K562 (cell line): ENCODE measurements around the gene ATAD2B. TPM values are rescaled to one million over a fixed set of nuclear protein-coding genes. Genes with fewer than 3 reads are reported as not detected.

ENCODE experiments used
- ATAC-seq: fragments of 200-7000 bp; cut with Tn5 transposase; 3 replicates; pipeline ENCODE4 v1.9.1; 2020; ENCODE audit warnings: moderate library complexity
- BruUV-seq: library from RNA; stranded (reverse); fragments of 400-500 nt; replicated peaks from 2 replicates; lab custom pipeline; 2021; lab: Mats Ljungman, UMichigan
- CTCF ChIA-PET: fragments of 300-600 bp; formaldehyde crosslinking; extraction: SDS; loops from one replicate; lab custom pipeline; 2021; ENCODE audit warnings: low intra/inter-chr PET ratio; lab: Yijun Ruan, JAX
- POLR2A ChIA-PET: fragments of 300-600, 350-650 bp; sonication (Branson Sonifier 250); formaldehyde crosslinking; extraction: SDS; loops from one replicate; lab custom pipeline; 2021; ENCODE audit warnings: antibody characterized with exemption, inconsistent platforms; lab: Yijun Ruan, JAX
- DNase-seq, 4 experiments: peaks; one replicate each; pipeline versions ENCODE4 v3.0.0 to v3.0.0-alpha.2; 2011 to 2018; ENCODE audit warnings: low spot score in 3 of 4, mixed read lengths in 3 of 4; ENCODE audit errors: extremely low read depth in 1 of 4
- FAIRE-seq: peaks from 2 replicates; lab custom pipeline; 2011; peaks lifted over from hg19 to GRCh38; lab: Jason Lieb, UNC
- H2AFZ ChIP-seq: 2 replicates; pipeline ENCODE4 v1.6.0; 2011; ENCODE audit warnings: low read depth, low read length, control low read depth, inconsistent platforms
- H3K27ac ChIP-seq: fragments of 200-600 bp; 3 replicates; pipeline ENCODE4 v1.8.0; 2011; ENCODE audit warnings: low read depth, mild to moderate bottlenecking, control low read depth, inconsistent platforms, low read length, moderate library complexity, mixed read lengths; ENCODE audit errors: extremely low read depth
- H3K27me3 ChIP-seq, 2 experiments: fragments of 300-600 bp in 1 of 2; 2 replicates in 1 of 2; 3 replicates in 1 of 2; pipeline versions ENCODE4 v1.6.0 to v1.8.0; 2011; ENCODE audit warnings: inconsistent platforms in 2 of 2, low read length in 2 of 2, mild to moderate bottlenecking in 1 of 2, mixed read lengths in 1 of 2, moderate library complexity in 1 of 2; ENCODE audit not compliant: control insufficient read depth in 2 of 2, insufficient read depth in 2 of 2
- H3K36me3 ChIP-seq: fragments of 300-600 bp; 3 replicates; pipeline ENCODE4 v1.8.0; 2011; ENCODE audit warnings: mild to moderate bottlenecking, low read length, inconsistent platforms; ENCODE audit not compliant: control insufficient read depth, insufficient read depth
- H3K4me1 ChIP-seq, 2 experiments: fragments of 200-600 bp in 1 of 2; replicated peaks in 1 of 2; 2 replicates in 1 of 2; 3 replicates in 1 of 2; pipeline versions ENCODE4 v1.5.1 to v1.8.0; 2011; ENCODE audit warnings: inconsistent platforms in 2 of 2, low read length in 2 of 2, mild to moderate bottlenecking in 1 of 2, mixed read lengths in 1 of 2, moderate library complexity in 1 of 2; ENCODE audit not compliant: control insufficient read depth in 2 of 2, insufficient read depth in 2 of 2
- H3K4me2 ChIP-seq: 2 replicates; pipeline ENCODE4 v1.6.1; 2011; ENCODE audit warnings: low read length, control low read depth, inconsistent platforms, mixed read lengths; ENCODE audit not compliant: insufficient read depth
- H3K4me3 ChIP-seq: fragments of 200-600 bp; sonication (generic), shearing (Covaris generic); 2 replicates; pipeline ENCODE4 v1.5.1; 2016; ENCODE audit warnings: control low read depth, inconsistent platforms
- H3K79me2 ChIP-seq: fragments of 200-600 bp; 3 replicates; pipeline ENCODE4 v1.8.0; 2011; ENCODE audit warnings: low read length, inconsistent platforms; ENCODE audit not compliant: control insufficient read depth, insufficient read depth
- H3K9ac ChIP-seq, 2 experiments: 2 replicates each; pipeline versions ENCODE4 v1.6.0 to v1.6.1; 2011; ENCODE audit warnings: low read depth in 2 of 2, low read length in 2 of 2, control low read depth in 1 of 2, inconsistent platforms in 1 of 2, mild to moderate bottlenecking in 1 of 2, mixed read lengths in 1 of 2; ENCODE audit not compliant: insufficient read depth in 1 of 2
- H3K9me1 ChIP-seq: one replicate; pipeline ENCODE4 v1.6.0; 2011; ENCODE audit warnings: inconsistent platforms, mild to moderate bottlenecking, low read length, moderate library complexity; ENCODE audit not compliant: control insufficient read depth, insufficient read depth
- H3K9me3 ChIP-seq: replicated peaks from 2 replicates; pipeline ENCODE4 v1.5.1; 2011; ENCODE audit warnings: low read depth, low read length, inconsistent platforms; ENCODE audit not compliant: control insufficient read depth, insufficient read depth
- H4K20me1 ChIP-seq: replicated peaks from 2 replicates; pipeline ENCODE4 v1.6.1; 2011; ENCODE audit warnings: low read length, inconsistent platforms, mixed read lengths; ENCODE audit not compliant: control insufficient read depth, insufficient read depth
- ARID1B ChIP-seq: fragments of 450-650 bp; IDR thresholded peaks from 2 replicates; pipeline ENCODE4 v1.6.1; 2016; ENCODE audit warnings: antibody characterized with exemption, mild to moderate bottlenecking, inconsistent platforms
- DNMT1 ChIP-seq: fragments of 450-650 bp; IDR thresholded peaks from 2 replicates; pipeline ENCODE4 v1.6.1; 2016; ENCODE audit warnings: antibody characterized with exemption, mild to moderate bottlenecking
- FOXK2 ChIP-seq, 2 experiments: fragments of 450-650 bp; IDR thresholded peaks in 1 of 2; conservative IDR thresholded peaks in 1 of 2; 2 replicates each; pipeline ENCODE4 v1.6.1; 2016; ENCODE audit warnings: low read depth in 2 of 2, mild to moderate bottlenecking in 1 of 2
- HNRNPK ChIP-seq: fragments of 200-400 bp; formaldehyde crosslinking; IDR thresholded peaks from one replicate; pipeline ENCODE4 v1.6.1; 2018; ENCODE audit warnings: mild to moderate bottlenecking, low read depth, low read length; ENCODE audit not compliant: poor library complexity, severe bottlenecking
- JUN ChIP-seq, 2 experiments: sonication (generic) in 1 of 2; formaldehyde crosslinking in 1 of 2; IDR thresholded peaks; 2 replicates each; pipeline versions ENCODE4 v1.6.1 to v1.8.0; 2012 to 2022; ENCODE audit warnings: borderline replicate concordance in 2 of 2, mild to moderate bottlenecking in 2 of 2, improper control_type of control experiment in 1 of 2, low read depth in 1 of 2, low read length in 1 of 2, missing genetic modification reagents in 1 of 2
- NFIC ChIP-seq: fragments of 450-650 bp; IDR thresholded peaks from 2 replicates; pipeline ENCODE4 v1.6.1; 2017; ENCODE audit warnings: mild to moderate bottlenecking, inconsistent platforms
- RB1 ChIP-seq: fragments of 450-650 bp; IDR thresholded peaks from 2 replicates; pipeline ENCODE4 v1.6.1; 2017; ENCODE audit warnings: low read depth, mild to moderate bottlenecking
- SAFB2 ChIP-seq: fragments of 200-400 bp; formaldehyde crosslinking; IDR thresholded peaks from 2 replicates; pipeline ENCODE4 v1.6.1; 2018; ENCODE audit warnings: borderline replicate concordance, low read length, low read depth, moderate library complexity; ENCODE audit not compliant: severe bottlenecking
- TAL1 ChIP-seq: fragments of 450-650 bp; IDR thresholded peaks from 2 replicates; pipeline ENCODE4 v1.6.1; 2016; ENCODE audit warnings: mild to moderate bottlenecking
- TCF3 ChIP-seq: sonication (generic); formaldehyde crosslinking; IDR thresholded peaks from 2 replicates; pipeline ENCODE4 v1.4.0; 2020; ENCODE audit warnings: mild to moderate bottlenecking, missing genetic modification reagents
- TEAD4 ChIP-seq, 2 experiments: sonication (generic) in 1 of 2; formaldehyde crosslinking in 1 of 2; IDR thresholded peaks; 2 replicates each; pipeline versions ENCODE4 v1.6.1 to v1.8.0; 2012 to 2022; ENCODE audit warnings: borderline replicate concordance in 1 of 2, inconsistent platforms in 1 of 2, low read length in 1 of 2, mild to moderate bottlenecking in 1 of 2, missing genetic modification reagents in 1 of 2
- WGBS: fragments of 100-300 bp; shearing (Covaris generic); methylation state at CpG from one replicate; pipeline ENCODE4 v1.1.6; 2016; ENCODE audit warnings: low coverage, mixed read lengths; ENCODE audit not compliant: insufficient coverage; ENCODE audit errors: missing lambda C conversion rate; 5-methylcytosine and 5-hydroxymethylcytosine counted together
- in situ Hi-C: fragments of 300-500 bp; cut with MboI; formaldehyde crosslinking; loops from 4 replicates; pipeline ENCODE4 v1.15.0; 2018; ENCODE audit warnings: inconsistent platforms, mixed read lengths
- intact Hi-C: fragments of 100-400 bp; cut with micrococcal nuclease; formaldehyde crosslinking; loops from 2 replicates; pipeline ENCODE4 v1.14.2; 2022
- polyA plus RNA-seq, 8 experiments: library from polyadenylated mRNA; depleted of rRNA in 4 of 8; stranded (reverse) in 5 of 8; unstranded in 3 of 8; fragments of >200 nt; fragmentation: Nextera tagmentation in 2 of 8; fragmentation: Illumina TruSeq in 1 of 8; extraction: Ambion mirVana in 2 of 8; extraction: Trizol in 1 of 8; gene quantifications; 2 replicates each; pipeline versions ENCODE4 v1.2.1 to v1.2.3, GENCODE V29; 2011 to 2014; ENCODE audit warnings: inconsistent platforms in 1 of 8, missing spikeins in 1 of 8
- total RNA-seq, 7 experiments: library from RNA; depleted of rRNA in 6 of 7; stranded (reverse); fragments of >200 nt in 6 of 7; fragmentation: Illumina TruSeq in 2 of 7; extraction: Trizol in 2 of 7; gene quantifications; 2 replicates each; pipeline versions ENCODE4 v1.2.1 to v1.2.3, GENCODE V29; 2011 to 2021; ENCODE audit warnings: low replicate concordance in 1 of 7
- TF ChIP-seq, protein P1 (sequence below), 2 experiments: IDR thresholded peaks; 2 replicates each; pipeline ENCODE4 v1.6.1; 2011; ENCODE audit warnings: borderline replicate concordance in 1 of 2, control low read depth in 1 of 2, low read depth in 1 of 2, low read length in 1 of 2, mild to moderate bottlenecking in 1 of 2, mixed read lengths in 1 of 2, moderate library complexity in 1 of 2; ENCODE audit not compliant: insufficient read depth in 1 of 2, insufficient read length in 1 of 2, poor library complexity in 1 of 2, severe bottlenecking in 1 of 2; ENCODE audit errors: extremely low read depth in 1 of 2
- TF ChIP-seq, protein P2 (sequence below): IDR thresholded peaks from 2 replicates; pipeline ENCODE4 v1.6.1; 2014; ENCODE audit warnings: antibody characterized with exemption
- TF ChIP-seq, protein P3 (sequence below): sonication (generic); formaldehyde crosslinking; IDR thresholded peaks from 2 replicates; pipeline ENCODE4 v1.8.0; 2023; ENCODE audit warnings: mild to moderate bottlenecking, missing genetic modification reagents

The ATAD2B gene
- total and polyA plus RNA-seq, 9 of the 15 experiments (the other 6 are each of a cell fraction or from before 2014, with no cell fraction given) = 3.2 to 21.6 (median 11.4) TPM

DNA sequence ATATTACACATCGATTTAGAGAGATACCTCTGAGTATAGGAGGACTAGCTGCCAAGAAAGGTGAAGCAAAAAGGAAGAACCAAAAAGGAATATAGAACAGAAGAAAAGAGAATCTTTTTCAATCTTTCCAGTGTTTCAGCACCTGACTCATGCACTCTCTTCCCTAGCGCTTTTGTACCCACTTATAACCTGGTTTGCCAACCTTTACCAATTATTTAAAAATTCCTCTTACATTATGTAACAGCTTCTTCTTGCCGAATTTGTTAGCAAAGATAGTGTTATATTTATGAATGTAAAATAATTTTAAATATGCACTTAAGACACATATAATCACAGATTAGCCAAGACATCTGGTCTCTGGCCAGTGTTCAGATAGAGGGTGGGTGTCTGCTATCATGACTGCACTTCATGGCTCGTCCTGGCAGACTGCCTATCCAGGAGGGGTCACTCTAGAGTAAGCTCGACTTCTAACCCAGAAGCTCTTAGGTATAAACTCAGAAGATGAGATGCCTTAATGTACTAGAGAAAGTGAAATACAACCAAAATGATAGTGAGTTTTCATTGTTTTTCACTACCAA is 122.9 kb downstream of the ATAD2B start:
- peak; percentile 99 for ATAC-seq
- Histone ChIP-seq H3K27me3 (no peaks in the 10 kb centered on the region), H3K4me3 (no peak overlapping the region), H3K27ac (no peak overlapping the region), H3K4me2 (no peak overlapping the region; the same call in 1 of the 2 replicates), H4K20me1 (no peaks in the 10 kb centered on the region), H3K36me3 (peaks cover 17% of the 10 kb centered on the region; the same call in 2 of the 3 replicates), H2AFZ (no peak overlapping the region), H3K79me2 (no peaks in the 10 kb centered on the region), H3K9me3 (no peaks in the 10 kb centered on the region), H3K9ac (no peak overlapping the region), H3K9me1 (no peaks in the 10 kb centered on the region), H3K4me1 (peaks cover 0 to 6% of the 10 kb centered on the region in 2 experiments; a peak in 1 of 5 replicates)
- DNase-seq = peak; percentile 27 to 80 (median 58)
- CTCF ChIA-PET = interaction anchor here (0.7 kb wide), 1 partner anchor 135 kb away, joined by 4 read pairs; no protein-coding TSS in a partner anchor
- FAIRE-seq = peak; percentile 88
- POLR2A ChIA-PET = interaction anchor here (1.0 kb wide), 1 partner anchor 13 kb away, joined by 3 read pairs; no protein-coding TSS in a partner anchor
- intact Hi-C loops = no loop called here
- in situ Hi-C loops = no loop called here
- WGBS = 25% methylated on average over 5 of the region's 5 CpGs
- BruUV-seq = no TSS peak
- TF ChIP-seq, protein P1, sequence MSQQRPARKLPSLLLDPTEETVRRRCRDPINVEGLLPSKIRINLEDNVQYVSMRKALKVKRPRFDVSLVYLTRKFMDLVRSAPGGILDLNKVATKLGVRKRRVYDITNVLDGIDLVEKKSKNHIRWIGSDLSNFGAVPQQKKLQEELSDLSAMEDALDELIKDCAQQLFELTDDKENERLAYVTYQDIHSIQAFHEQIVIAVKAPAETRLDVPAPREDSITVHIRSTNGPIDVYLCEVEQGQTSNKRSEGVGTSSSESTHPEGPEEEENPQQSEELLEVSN (IDR thresholded peaks at IDR 0.05; ENCODE audit: borderline replicate concordance in 1 of 2, extremely low read depth in 1 of 2, insufficient read depth in 1 of 2, insufficient read length in 1 of 2, low read depth in 1 of 2, low read length in 1 of 2, poor library complexity in 1 of 2, severe bottlenecking in 1 of 2) = no peak
- no peak for TF ChIP-seq FOXK2 (conservative IDR thresholded peaks at IDR 0.05 in 1 of 2, IDR thresholded peaks at IDR 0.05 in 1 of 2; ENCODE audit: low read depth in 2 of 2)
- TF ChIP-seq NFIC = peak; percentile 92
- TF ChIP-seq TAL1 = peak; percentile 45; the same call in 1 of the 2 replicates
- TF ChIP-seq, protein P2, sequence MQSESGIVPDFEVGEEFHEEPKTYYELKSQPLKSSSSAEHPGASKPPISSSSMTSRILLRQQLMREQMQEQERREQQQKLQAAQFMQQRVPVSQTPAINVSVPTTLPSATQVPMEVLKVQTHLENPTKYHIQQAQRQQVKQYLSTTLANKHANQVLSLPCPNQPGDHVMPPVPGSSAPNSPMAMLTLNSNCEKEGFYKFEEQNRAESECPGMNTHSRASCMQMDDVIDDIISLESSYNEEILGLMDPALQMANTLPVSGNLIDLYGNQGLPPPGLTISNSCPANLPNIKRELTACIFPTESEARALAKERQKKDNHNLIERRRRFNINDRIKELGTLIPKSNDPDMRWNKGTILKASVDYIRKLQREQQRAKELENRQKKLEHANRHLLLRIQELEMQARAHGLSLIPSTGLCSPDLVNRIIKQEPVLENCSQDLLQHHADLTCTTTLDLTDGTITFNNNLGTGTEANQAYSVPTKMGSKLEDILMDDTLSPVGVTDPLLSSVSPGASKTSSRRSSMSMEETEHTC = no peak
- TF ChIP-seq TCF3 (CRISPR knock-in tag) = peak; percentile 67
- no peak for TF ChIP-seq JUN (IDR thresholded peaks at IDR 0.05; ENCODE audit: borderline replicate concordance, low read depth, low read length)
- no peak for TF ChIP-seq JUN (CRISPR knock-in tag; IDR thresholded peaks at IDR 0.05; ENCODE audit: borderline replicate concordance)
- TF ChIP-seq ARID1B = peak; percentile 42
- TF ChIP-seq, protein P3, sequence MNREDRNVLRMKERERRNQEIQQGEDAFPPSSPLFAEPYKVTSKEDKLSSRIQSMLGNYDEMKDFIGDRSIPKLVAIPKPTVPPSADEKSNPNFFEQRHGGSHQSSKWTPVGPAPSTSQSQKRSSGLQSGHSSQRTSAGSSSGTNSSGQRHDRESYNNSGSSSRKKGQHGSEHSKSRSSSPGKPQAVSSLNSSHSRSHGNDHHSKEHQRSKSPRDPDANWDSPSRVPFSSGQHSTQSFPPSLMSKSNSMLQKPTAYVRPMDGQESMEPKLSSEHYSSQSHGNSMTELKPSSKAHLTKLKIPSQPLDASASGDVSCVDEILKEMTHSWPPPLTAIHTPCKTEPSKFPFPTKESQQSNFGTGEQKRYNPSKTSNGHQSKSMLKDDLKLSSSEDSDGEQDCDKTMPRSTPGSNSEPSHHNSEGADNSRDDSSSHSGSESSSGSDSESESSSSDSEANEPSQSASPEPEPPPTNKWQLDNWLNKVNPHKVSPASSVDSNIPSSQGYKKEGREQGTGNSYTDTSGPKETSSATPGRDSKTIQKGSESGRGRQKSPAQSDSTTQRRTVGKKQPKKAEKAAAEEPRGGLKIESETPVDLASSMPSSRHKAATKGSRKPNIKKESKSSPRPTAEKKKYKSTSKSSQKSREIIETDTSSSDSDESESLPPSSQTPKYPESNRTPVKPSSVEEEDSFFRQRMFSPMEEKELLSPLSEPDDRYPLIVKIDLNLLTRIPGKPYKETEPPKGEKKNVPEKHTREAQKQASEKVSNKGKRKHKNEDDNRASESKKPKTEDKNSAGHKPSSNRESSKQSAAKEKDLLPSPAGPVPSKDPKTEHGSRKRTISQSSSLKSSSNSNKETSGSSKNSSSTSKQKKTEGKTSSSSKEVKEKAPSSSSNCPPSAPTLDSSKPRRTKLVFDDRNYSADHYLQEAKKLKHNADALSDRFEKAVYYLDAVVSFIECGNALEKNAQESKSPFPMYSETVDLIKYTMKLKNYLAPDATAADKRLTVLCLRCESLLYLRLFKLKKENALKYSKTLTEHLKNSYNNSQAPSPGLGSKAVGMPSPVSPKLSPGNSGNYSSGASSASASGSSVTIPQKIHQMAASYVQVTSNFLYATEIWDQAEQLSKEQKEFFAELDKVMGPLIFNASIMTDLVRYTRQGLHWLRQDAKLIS (CRISPR knock-in tag) = no peak
- no peak for TF ChIP-seq HNRNPK
- no peak for TF ChIP-seq RB1
- TF ChIP-seq TEAD4 (IDR thresholded peaks at IDR 0.05; ENCODE audit: low read length) = peak; percentile 41
- TF ChIP-seq TEAD4 (CRISPR knock-in tag; IDR thresholded peaks at IDR 0.05; ENCODE audit: borderline replicate concordance) = no peak
- no peak for TF ChIP-seq DNMT1
- TF ChIP-seq SAFB2 = no peak
